GM18526 (cell line): ENCODE data around the gene TNK1.

Experiments
- POLR2A ChIP-seq: IDR thresholded peaks from 3 replicates; pipeline ENCODE4 v1.6.1; 2011; ENCODE audit not compliant: insufficient read length; ENCODE audit errors: extremely low read depth

The TNK1 gene

GRCh38 chr17:7380855-7381683, at the start of gene TNK1:
TNK1 (plus strand) TSS chr17:7381089; CDS start chr17:7382927, 1,838 bp downstream.
- TF ChIP-seq POLR2A: no peak

GRCh38 chr17:7332111-7332510, 48.8 kb upstream of the TNK1 start:
- TF ChIP-seq POLR2A: no peak

DNA sequence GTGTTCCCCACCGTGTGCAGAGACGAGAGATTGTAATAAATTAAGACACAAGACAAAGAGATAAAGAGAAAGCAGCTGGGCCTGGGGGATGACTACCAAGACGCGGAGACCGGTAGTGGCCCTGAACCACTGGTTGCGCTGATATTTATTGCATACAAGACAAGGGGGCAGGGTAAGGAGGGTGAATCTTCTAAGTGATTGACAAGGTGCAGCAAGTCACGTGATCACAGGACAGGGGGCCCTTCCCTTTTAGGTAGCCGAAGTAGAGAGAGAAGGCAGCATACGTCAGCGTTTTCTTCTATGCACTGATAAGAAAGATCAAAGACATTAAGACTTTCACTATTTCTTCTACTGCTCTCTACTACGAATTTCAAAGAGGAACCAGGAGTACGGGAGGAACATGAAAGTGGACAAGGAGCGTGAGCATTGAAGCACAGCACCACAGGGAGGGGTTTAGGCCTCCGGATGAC, 48.3 kb upstream of the TNK1 start:
- TF ChIP-seq POLR2A: peak; percentile 33

- TF ChIP-seq POLR2A: no peak
Observed at GRCh38 chr17:7334938-7335538, 45.9 kb upstream of the TNK1 start.

GRCh38 chr17:7336240-7337175, 44.4 kb upstream of the TNK1 start, which contains the start of gene ACAP1:
ACAP1 (plus strand) TSS chr17:7336529; CDS start chr17:7336735, 206 bp downstream.
- TF ChIP-seq POLR2A: peak; percentile 49

- no peak for TF ChIP-seq POLR2A
Observed at GRCh38 chr17:7340179-7340578, 40.7 kb upstream of the TNK1 start.

DNA sequence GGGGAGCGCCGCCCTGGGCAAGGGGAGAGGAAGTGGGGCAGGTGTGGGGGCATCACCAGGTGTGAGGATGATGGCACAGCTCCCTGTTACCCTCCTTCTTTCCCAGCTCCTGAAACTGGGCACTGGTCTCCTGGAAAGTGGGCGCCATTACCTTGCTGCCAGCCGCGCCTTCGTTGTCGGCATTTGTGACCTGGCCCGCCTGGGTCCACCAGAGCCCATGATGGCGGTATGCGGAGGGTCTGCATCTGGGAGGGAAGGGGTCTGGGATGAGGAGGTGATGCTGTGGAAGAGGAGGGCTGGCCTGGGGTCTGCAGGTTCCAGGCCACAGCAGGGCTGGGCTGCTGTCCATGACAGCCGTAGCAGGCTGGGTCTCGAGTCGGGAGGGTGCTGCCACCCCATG, 39.0 kb upstream of the TNK1 start:
- TF ChIP-seq POLR2A: no peak

GRCh38 chr17:7343250-7343649, 37.6 kb upstream of the TNK1 start:
- TF ChIP-seq POLR2A: no peak

DNA sequence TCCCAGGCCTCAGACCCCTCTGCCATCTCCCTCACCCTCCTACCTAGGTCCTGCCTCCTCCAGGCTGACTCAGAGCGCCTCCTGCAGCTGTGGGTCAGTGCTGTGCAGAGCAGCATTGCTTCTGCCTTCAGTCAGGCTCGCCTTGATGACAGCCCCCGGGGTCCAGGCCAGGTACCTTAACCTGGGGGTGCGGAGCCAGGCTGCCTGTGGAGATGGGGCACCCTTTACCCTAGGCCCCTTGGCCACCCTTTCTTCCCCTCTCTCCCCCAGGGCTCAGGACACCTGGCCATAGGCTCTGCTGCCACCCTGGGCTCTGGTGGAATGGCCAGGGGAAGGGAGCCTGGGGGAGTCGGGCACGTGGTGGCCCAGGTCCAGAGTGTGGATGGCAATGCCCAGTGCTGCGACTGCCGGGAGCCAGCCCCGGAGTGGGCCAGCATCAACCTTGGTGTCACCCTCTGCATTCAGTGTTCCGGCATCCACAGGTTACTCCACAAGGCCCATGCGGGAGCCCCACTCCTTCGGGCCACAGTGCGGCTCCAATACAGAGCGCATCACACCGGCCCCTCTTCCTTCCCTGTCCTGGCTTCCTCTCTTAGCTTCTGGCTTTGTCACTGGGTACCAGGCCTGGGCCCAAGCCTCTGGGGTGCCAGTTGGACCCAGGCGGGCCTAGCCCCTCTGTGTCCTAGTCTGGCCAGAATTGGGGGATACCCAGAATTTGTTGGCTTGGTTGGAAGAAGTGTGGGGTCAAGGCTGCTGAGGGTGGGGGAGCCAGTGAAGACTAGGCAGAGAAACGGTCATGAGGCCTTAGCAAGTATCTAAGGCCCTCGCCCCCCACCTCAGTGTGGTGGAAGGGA, 33.9 kb upstream of the TNK1 start:
- TF ChIP-seq POLR2A: no peak

DNA sequence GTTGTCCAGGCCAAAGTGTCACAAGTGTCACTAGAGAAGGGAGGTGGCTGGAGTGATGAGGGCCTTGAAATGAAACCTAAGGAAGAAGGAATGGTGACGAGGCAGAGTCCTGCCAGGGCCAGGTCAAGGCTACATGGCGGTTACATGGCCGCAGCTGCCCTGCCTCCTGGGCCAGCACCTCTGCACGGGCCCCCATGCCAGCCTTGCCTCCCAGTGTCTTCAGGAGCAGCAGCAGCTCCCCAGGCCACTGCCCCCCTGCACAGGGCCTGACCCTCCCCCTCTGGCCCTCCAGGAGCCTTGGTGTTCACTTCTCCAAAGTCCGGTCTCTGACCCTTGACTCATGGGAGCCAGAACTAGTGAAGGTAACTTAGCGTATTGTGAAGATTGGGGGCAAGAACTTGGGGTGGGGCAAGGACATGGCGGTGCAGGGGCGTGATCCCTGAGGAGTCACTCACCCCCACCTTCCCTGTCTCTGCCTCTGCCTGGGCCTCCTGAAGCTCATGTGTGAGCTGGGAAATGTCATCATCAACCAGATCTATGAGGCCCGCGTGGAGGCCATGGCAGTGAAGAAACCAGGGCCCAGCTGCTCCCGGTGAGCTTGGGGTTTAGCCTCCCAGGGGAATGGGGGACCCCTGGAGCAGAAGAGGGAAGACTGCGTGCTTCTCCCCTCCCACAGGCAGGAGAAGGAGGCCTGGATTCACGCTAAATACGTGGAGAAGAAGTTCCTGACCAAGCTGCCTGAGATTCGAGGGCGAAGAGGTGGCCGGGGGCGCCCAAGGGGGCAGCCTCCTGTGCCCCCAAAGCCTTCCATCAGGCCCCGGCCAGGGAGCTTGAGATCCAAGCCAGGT, 33.0 kb upstream of the TNK1 start:
- no peak for TF ChIP-seq POLR2A

- TF ChIP-seq POLR2A: no peak
Observed at GRCh38 chr17:7348478-7349242, 32.2 kb upstream of the TNK1 start.

DNA sequence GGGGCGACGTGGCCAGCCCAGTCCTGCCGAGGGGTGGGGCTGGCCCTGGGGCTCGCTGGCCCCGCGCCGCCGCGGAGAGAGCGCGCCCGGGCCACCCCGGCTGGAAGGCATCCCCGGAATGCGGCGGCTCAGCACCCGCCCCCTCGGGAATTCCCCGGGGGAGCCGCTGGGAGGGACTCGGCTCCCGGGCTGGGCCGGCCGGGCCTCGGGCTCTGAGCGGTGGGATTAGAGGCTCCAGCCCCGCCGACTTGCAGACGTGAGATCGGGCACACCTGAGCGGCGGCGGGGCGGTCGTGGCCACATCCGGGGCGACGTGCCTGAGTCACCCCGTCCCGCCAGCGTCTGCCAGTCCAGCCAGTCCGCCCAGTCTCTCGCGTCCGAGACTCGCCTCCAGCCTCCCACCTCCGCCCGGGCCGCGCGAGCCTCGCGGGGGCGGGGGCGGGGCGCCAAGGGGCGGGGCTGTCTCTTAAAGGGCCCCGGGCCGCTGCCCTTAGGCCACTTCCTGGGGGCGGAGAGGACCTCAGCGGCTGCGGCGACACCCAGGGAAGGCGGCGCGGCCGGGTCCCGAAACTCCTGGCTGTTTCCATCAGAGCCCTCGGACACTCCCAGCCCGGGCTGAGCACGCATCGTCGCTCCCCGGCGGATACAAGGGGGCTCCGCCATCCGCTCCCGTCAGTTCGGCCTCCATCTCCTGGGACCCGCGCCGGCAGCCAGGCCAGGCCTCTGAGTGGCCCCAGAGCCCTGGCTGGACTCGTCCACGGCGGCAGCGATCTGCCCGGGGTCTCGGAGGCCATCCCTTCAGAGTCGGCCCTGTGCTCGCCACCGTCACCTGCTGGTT, 29.0 kb upstream of the TNK1 start, which contains the start of gene KCTD11:
KCTD11 (plus strand) TSS at position 498 of the 838 bp plus-strand sequence.
- TF ChIP-seq POLR2A: peak; percentile 25

DNA sequence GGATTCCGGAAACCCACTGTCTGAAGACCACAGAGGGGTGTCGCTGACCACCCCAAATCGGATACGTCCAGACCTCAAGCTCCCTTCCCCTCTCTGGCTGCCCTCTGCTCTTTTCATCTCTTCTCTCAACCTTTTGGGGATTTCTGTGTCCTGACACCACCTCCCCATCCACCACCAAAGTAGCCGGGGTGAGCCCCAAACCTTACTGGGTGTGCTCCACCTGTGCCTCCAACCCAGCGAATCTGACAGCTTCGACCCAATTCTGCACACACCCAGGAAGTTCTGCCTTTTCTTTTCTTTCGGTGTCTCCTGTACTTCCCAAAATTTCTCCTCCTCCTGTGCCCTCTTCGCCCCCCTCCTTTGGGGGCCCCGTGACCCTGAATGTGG, 28.4 kb upstream of the TNK1 start:
- TF ChIP-seq POLR2A: no peak
